ENCODE results near the gene PEX5L.

GRCh38 chr3:179865861-179866505 is 170.8 kb downstream of the PEX5L start:
- TF ChIP-seq CTCF (IDR thresholded peaks at IDR 0.05) (no peak), POLR2A (IDR thresholded peaks at IDR 0.05) (no peak)

Measured in tibial nerve (tissue), 3 donors.